ENCODE measurements around the gene ZNF91.
A peak's percentile ranks its signal among the peaks of the same experiment; 100 is the strongest.
"Not testable (repeated sequence)": the region's sequence is repeated elsewhere in the genome, so short reads cannot be mapped to it uniquely, and the experiment has no call there.

Gene ZNF91

DNA sequence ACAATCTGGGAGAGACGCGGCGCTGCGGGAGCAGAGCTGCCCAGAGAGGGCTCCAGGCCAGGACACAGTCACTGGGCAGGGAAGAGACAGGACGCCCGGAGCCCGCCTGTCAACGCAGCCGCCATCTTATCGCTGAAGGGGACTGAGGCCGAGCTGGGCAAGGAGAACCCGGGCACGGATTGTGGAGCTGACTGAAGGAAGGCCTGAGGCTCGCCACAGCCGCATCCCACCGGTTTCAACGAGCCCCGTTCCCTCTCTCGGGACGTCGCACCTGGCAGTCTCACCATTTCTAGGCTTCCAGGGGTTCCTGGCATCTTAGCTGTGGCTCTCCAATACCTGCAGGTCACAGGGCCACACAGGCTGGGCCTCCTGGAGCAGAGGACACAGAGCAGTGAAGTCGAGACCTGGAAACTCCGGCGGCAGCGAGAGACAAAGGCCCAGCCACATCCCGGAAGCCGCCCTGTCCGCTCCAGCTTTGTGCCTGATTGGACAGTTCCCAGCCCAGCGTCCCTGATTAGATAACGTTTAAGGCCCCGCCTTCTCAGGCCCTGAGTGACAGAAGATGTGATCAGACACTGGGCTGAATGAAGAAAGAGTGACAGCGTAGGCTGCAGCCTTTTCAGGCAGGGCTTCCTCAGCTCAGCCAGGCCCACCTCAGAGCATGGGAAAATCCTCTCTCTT, at the start of gene ZNF91:
Gene ZNF91 (minus strand): TSS at position 431 of the 681 bp plus-strand sequence. CDS start 117 bp downstream, at position 314.
- peak; percentile 78 to 84 for DNase-seq (ENCODE audit: low read depth in 2 of 2)

DNA sequence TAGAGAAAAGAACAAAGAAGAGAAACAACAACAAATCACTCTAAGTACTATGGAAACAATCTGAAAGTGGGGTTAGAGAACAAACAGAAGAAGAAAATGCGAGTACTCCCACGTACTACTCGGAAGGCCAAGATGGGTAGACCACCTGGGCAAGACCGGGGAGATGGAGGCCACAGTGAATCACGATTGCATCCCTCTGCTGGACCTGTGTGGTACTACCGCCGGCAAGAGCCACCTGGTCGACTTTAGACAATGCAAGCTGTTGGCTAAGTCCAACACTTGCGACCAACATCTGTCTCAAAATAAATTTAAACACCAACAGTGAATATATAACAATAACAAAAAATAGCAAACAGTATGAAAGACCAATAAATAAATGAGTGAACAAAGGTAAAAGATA, 45.5 kb upstream of the ZNF91 start:
- no peak for DNase-seq (ENCODE audit: low read depth in 2 of 2)

DNA sequence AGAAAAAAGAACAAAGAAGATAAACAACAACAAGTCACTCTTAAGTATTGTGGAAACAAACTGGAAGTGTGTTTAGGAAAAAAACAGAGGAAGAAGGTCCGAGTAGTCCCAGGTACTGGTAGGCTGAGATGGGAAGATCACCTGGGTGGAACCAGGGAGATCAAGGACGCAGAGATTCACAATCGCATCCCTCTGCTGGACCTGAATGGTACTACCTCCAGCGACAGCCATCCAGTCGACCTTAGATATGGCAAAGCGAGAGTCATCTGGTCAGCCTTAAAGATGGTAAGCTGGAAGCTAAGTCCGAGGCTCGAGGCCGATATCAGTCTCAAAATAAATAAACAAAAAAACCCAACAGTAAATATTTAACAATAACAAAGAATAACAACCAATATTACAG, 44.9 kb upstream of the ZNF91 start:
- DNase-seq (ENCODE audit: low read depth in 2 of 2), result no peak

DNA sequence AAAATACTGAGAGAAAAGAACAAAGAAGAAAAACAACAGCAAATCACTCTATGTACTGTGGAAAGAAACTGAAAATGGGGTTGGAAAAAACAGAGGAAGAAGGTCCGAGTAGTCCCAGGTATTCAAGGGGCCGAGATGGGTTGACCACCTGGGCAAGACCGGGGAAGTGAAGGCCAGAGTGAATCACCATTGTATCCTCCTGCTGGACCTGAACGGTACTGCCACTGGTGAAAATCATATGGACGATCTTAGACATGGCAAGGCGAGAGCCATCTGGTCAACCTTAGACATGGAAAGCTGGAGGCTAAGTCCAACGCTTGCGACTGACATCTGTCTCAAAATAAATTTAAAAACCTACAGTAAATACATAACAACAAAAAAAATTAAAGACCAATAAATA, 44.4 kb upstream of the ZNF91 start:
- DNase-seq (ENCODE audit: low read depth in 2 of 2), result no peak

DNA sequence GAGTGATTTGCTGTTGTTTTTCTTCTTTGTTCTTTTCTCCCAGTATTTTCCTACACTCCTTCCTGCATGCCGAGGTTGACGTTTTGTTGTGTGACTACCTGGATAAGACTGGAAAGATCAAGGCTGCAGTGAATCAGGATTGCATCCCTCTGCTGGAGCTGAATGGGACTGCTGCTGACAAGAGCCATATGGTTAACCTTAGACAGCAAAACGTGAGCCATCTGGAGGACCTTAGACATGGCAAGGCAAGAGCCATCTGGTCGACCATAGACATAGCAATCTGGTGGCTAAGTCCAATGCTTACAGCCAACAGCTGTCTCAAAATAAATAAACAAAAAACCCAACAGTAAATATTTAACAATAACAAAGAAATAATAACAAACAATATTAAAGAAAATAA, 42.6 kb upstream of the ZNF91 start:
- no peak for DNase-seq (ENCODE audit: low read depth in 2 of 2)

DNA sequence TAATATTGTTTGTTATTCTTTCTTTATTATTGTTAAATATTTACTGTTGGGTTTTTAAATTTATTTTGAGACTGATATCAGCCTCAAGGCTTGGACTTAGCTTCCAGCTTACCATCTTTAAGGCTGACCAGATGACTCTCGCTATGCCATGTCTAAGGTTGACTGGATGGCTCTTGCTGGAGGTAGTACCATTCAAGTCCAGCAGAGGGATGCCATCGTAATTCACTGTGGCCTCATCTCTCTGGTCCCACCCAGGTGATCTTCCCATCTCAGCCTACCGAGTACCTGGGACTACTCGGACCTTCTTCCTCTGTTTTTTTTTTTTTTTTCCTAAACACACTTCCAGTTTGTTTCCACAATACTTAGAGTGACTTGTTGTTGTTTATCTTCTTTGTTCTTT, 41.7 kb upstream of the ZNF91 start:
- DNase-seq (ENCODE audit: low read depth in 2 of 2), result no peak

DNA sequence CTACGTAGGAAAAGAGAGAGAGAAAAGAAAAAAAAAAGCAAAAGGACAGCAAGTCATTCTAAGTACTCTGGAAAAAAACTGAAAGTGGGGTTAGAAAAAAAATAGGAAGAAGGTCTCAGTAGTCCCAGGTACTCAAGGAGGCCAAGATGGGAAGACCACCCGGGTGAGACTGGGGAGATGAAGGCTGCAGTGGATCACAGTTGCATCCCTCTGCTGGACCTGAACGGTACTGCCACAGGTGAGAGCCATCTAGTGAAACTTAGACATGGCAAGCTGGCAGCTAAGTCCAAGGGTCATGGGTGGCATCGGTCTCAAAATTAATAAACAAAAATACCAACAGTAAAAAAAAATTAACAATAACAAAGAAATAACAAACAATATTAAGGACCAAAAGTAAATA, 41.0 kb upstream of the ZNF91 start:
- no peak for DNase-seq (ENCODE audit: low read depth in 2 of 2)

DNA sequence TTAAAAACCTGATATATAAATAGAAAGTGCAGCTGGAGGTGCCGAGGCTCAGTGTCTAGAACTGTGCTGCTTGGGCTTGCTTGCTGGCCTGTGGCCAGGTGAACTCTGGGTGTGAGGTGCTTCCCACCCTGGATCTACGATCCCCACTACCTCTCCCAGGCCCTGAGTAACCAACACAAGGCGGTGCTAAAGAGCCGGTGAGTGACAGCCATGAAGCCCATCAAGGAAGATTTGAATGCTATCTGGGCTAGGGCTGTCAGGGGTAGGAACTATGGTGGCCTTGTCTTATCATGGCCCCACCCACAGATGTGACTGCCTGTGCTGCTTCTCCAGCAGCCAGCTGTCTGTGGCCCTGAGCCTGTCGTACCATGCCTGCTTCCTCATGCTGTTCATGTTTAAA, 25.6 kb upstream of the ZNF91 start:
- no peak for DNase-seq (ENCODE audit: low read depth in 2 of 2)

DNA sequence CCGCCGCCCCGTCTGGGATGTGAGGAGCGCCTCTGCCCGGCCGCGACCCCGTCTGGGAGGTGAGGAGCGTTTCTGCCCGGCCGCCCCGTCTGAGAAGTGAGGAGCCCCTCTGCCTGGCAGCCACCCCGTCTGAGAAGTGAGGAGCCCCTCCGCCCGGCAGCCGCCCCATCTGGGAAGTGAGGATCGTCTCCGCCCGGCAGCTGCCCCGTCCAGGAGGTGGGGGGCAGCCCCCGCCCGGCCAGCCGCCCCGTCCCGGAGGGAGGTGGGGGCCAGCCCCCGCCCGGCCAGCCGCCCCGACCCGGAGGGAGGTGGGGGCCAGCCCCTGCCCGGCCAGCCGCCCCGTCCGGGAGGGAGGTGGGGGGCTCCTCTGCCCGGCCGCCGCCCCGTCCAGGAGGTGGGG, 24.0 kb upstream of the ZNF91 start:
- not testable (repeated sequence) for DNase-seq (ENCODE audit: low read depth in 2 of 2)

DNA sequence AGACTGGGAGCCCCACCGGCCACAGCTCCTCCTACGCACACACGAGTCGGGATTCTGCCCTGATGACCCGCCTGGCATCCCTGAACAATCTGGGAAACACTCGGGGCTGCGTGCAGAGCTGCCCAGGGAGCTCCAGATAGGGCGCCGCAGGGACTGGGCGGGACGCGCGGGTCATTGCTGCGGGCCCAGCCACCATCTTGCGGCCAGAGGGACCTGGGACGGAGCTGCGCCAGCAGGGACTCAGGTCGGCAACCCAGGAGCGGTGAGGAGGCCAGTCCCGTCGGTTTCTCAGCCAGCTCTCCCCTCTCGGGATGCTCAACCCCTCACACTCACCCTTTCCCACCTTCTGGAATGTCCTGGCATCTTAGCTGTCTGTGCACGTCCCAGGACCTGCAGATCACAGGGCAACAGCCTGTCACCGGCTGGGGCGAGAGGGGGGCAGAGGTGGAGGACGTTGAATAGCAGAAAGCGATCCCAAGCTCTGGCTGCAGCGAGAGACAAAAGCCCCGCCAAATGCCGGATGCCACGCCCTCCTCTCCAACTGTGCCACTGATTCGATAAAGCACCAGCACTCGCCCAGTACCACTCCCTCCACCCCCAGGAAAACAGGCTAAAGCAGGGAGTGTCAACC, 20.4 kb upstream of the ZNF91 start:
- DNase-seq (ENCODE audit: low read depth in 2 of 2), result no peak

DNA sequence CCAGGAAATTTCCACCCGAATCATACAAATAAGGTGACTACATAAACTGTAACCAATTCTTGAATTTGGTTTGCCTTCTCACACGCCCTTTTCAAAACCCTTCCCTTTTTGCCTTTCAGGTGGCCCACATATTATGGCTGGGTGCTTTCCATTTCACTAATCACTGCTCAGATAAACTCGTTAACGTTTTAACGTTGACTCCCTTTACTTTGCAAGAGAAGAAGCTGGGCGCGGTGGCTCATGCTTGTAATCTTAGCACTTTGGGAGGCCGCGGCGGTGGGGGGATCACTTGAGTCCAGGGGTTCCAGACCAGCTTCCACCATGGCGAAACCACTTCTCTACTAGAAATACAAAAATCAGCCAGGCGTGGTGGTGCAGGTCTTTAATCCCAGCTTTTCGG, 19.8 kb upstream of the ZNF91 start:
- no peak for DNase-seq (ENCODE audit: low read depth in 2 of 2)

DNA sequence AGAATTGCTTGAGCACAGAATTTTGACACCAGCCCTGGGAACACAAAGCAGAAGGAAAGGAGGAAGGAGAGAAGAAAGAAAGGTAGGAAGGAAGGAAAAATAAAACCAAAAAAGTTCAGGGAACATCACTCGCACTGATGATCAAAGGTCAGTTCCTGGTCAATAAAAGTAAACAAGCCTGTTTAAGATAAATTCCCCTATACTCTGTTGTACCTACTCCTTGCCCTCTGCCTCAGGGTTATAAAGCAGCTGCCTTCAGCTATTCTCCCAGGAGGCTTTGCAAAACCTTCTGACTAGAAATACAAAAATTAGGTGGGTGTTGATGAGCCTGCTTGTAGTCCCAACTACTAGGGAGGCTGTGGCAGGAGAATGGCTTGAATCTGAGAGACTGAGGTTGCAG, 14.9 kb upstream of the ZNF91 start:
- no peak for DNase-seq (ENCODE audit: low read depth in 2 of 2)

DNA sequence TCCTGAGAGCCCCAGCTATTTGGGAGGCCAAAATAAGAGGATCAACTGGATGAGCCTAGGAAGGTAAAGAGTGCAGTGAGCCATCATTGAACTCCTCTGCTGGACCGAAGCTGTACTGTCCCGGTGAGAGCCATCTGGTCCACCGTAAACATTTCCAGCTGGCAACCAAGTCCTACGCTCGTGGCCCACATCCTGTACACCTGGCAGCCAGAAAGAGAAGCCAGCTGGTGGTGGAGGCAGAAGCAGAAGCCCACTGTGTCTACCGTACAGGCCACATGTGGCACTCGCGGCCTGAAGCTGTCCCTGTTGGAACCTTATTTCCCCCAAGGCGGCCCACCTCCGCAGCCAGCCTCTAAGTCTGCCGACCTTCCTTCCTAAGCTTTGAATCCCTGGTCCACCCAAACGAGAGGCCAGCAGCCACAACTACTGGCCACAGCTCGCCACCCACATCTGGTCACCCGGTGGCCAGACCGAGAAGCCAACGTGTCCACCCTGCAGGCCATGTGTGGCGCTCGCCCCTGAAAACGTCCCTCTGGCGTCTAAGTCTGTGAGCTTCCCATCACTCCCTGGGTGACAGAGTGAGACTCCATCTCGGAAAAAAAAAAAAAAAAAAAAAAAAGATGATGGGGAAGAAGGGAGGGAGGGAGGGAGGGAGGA, 14.2 kb upstream of the ZNF91 start:
- no peak for DNase-seq (ENCODE audit: low read depth in 2 of 2)

DNA sequence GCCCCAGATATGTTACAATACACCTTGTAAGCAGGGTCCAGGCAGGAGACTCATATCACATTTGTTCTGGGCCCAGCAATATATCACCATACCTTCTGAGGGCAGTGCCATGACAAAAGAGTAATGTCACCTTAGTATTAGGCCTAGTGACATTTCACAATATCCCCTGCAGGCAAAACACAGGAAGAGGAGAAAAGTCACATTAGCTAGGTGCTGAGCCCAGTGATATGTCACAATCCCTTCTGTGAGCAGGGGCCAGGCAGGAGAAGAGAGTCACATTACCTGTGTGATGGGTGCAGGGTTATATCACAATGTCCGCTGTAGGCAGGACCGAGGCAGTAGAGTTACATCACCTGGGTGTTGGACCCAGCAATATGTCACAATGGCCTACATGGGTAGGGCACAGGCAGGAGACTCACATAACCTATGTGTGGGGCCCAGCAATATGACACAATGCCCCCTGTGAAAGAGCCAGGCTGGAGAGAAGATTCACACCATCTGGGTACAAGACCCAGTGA, 12.4 kb upstream of the ZNF91 start:
- DNase-seq (ENCODE audit: low read depth in 2 of 2), result no peak

DNA sequence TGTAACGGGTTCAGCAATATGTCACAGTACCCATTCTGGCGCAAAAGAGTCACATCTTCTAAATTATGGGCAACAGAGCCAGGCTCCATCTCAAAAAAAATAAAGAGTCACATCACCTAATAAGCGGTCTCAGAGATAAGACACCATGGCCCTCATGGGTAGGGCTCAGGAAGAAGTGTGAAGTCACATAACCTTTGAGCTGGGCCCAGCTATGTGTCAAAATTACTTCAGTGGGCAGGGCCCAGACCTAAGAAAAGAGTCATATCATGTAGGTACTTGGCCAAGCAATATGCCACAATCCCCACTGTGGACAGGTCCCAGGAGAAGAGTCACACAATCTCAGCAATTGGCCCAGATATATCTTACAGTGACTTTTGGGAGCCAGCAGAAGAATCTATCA, 11.4 kb upstream of the ZNF91 start:
- DNase-seq (ENCODE audit: low read depth in 2 of 2), result no peak

DNA sequence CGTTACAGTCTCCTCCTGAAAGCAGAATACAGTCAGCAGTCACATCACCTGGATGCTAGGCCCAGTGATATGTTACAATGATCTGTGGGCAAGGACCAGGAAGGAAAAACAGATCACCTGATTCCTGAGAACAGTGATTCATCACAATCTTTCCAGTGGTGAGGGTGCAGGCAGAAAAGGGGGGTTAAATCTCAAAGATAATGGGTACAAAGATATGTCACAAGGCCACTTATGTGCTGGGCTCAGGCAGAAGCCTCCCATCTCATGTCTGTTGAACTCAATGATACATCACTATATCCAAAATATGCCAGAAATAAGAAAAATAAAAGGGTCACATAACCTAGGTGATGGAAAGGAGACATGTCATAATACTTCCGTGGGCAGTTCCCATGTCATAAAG, 10.8 kb upstream of the ZNF91 start:
- DNase-seq (ENCODE audit: low read depth in 2 of 2), result no peak

DNA sequence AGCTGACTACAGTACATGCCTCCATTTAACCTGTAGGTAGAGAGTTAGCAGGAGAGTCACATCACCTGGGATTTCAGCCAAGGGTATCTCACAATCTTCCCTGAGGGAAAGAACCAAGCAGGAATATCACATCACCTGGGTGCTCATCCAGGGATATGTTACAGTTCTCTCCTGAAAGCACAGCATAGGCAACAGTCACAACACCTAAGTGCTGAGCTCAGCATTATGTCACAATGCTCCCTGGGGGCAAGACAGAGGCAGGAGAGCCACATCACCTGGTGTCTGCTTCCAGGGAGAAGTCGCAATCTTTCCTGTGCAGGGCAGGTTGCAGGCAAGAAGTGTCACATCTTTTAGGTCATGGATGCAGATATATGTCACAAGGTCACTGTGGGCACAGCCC, 9.4 kb upstream of the ZNF91 start:
- no peak for DNase-seq (ENCODE audit: low read depth in 2 of 2)

DNA sequence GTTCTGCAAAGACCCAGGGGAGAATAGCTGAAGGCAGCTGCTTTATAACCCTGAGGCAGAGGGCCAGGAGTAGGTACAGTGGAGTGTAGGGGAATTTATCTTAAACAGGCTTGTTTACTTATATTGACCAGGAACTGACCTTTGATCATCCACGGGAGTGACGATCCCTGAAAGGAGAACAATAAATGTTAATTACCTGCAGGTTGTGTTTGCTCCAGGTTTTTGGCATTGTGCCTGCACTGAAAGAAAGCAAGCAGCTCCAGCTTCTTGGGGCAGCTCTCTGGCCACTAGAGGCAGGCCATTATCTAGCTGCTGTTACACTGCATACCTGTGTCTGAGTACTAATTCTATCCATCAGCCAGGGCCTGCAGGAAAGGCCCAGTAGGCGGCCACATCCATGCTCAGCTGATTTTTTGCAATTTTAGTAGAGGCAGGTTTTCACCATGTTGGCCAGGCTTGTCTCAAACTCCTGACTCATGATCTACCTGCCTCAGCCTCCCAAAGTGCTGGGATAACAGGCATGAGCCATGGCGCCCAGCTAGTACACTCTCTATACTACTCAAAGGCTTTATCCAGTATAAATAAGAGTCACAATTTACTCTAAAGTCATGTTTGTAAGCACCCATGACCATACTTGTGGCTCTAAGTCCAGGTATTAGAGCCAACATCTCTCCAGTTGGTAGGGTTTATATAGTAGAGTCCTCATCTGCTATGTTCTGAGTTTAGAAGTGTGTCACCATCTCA, 8.5 kb upstream of the ZNF91 start:
- DNase-seq (ENCODE audit: low read depth in 2 of 2), result no peak

DNA sequence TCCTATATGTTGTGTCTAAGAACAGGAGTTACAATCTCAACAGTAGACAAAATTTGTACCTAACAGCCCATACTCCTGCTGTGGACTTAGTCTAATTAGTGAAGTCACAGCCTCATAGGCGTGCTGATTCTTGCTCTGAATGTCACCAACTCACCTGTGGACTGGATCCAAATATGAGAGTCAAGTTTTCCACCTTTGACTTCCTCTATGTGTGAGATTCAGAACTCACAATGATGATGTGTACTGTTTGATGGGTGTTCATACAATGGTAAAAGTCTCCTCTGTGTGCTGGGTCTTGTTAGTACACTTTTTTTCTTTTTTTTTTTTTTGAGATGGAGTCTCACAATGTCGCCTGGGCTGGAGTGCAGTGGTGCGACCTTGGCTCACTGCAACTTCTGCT, 7.8 kb upstream of the ZNF91 start:
- no peak for DNase-seq (ENCODE audit: low read depth in 2 of 2)

DNA sequence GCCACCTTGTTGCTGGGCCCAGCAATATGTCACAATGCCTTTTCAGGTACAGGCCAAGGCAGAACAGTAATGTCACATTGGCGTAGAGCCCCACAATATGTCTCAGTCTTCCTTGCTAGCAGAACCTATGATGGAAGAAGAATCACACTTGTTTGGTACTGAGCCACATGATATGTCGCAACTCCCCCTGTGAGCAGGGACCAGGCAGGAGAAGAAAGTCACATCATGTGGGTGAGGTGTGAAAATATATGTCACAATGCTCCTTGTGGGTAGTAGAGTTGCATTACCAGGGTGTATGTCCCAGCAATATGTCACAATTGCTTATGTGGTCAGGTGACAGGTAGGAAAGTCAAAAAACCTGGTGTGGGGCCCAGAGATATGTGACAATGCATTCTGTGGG, 7.1 kb upstream of the ZNF91 start:
- DNase-seq (ENCODE audit: low read depth in 2 of 2), result no peak

DNA sequence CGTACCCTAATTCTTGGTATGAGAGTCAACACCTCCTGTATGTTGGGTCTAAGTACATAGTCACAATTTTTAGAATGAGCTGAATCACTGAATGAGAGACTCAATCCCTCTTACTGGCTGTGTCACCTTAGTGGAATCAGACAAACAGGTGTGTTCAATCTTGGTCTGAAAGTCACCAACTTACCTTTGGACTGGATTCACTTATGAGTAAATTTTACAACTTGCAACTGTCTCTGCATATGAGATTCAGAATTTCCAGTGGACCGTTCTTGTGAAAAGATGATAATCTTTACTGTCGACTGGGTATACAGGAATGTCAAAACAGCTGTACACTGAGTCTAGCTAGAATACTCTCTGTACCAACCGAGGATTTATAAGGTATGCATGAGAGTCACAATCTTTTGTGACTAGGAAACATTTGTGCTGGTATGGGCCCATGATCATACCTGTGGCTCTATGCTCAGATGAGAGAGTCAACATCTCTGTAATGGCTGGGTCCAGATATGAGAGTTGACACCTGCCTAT, 5.9 kb upstream of the ZNF91 start:
- no peak for DNase-seq (ENCODE audit: low read depth in 2 of 2)

DNA sequence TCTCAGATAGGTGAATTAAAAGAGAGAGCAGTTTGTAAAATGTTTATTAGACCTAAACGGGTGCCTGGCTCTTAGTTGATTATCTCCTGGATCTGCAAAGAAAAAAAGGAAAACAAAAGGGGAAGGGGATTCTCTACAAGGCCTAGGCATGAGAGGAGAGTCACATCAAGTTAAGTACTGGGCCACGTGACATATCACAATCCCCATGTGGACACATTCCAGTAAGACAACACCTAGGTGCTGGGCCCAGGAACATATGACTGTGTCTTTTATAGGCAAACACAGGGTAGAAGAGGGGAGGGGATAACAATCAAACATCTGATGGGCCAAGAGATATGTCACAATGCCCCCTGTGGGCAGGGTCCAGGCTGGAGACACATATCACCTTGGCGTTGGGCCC, 4.2 kb upstream of the ZNF91 start:
- no peak for DNase-seq (ENCODE audit: low read depth in 2 of 2)
